ENCODE data around the gene SMC4.

Gene SMC4

GRCh38 chr3:160475884-160476283 lies 76.4 kb downstream of the SMC4 start:
- DNase-seq (ENCODE audit: low read depth in 2 of 2), result no peak

GRCh38 chr3:160477750-160478149 lies 78.3 kb downstream of the SMC4 start:
- DNase-seq (ENCODE audit: low read depth in 2 of 2), result no peak

- no peak for DNase-seq (ENCODE audit: low read depth in 2 of 2)
These were observed 78.9 kb downstream of the SMC4 start for GRCh38 chr3:160478338-160478737.

DNA sequence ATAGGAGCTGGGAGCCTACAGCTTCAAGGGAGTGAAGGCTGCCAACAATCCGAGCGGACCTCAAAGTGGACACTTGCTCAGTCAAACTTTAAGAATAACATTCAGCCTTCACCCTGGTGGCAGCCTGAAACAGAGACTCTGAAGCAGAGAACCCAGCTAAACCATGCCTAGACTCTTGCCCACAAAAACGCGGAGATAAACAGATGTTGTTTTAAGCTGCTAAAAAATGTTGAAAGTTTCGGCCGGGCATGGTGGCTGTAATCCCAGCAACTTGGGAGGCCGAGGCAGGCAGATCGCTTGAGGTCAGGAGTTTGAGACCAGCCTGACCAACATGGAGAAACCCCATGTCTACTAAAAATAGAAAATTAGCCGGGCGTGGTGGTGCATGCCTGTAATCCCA lies 79.9 kb downstream of the SMC4 start:
- DNase-seq (ENCODE audit: low read depth in 2 of 2), result no peak

DNA sequence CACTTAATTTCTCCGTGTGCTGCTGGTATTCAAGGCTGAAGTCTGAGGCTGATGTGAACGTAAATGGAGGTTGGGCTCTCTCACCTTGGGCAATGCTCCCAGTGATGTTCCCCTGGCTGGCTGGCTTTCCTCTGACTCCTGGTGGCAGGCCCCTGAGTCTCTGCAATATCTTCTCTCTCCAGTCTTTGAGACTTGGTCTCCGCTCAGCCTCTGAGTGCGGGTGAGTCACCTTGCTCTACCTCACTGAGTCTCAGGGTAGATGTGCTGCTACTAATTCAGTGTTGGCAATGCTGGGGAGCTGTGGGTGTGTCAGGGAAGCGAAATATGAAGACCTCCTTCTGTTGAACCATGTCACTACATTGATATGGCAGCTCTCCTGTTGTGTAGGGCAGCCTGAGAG lies 81.5 kb downstream of the SMC4 start:
- DNase-seq (ENCODE audit: low read depth in 2 of 2), result no peak

DNA sequence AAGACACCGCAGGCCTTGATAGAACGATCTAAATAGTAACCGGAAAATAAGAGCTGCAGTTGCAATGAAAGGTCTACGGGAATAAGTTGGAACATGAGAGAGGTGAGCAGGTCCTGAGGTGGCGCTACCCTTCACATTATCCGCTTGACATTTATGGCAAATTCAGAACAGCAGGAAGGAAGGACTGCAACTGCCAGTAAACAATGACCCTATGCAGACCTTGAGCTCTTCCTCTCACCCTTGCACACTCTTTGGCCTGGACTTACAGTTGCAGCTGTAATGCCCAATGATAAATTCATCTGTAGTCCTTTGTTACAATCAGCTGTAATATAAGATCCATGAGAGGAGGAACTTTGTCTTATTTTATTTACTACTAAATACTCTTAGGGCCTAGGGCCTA lies 82.4 kb downstream of the SMC4 start:
- no peak for DNase-seq (ENCODE audit: low read depth in 2 of 2)

GRCh38 chr3:160482796-160483195 lies 83.3 kb downstream of the SMC4 start:
- DNase-seq (ENCODE audit: low read depth in 2 of 2), result no peak
